ENCODE data around the gene DBET.
"Not testable (repeated sequence)": the region's sequence is repeated elsewhere in the genome, so short reads cannot be mapped to it uniquely, and the experiment has no call there.

DBET gene

GRCh38 chr4:190064342-190064741 is at the start of gene DBET:
Gene DBET (plus strand): TSS chr4:190064502.
- DNase-seq: not testable (repeated sequence)

- DNase-seq: no peak
Measured at GRCh38 chr4:190014771-190015537, 49.3 kb upstream of the DBET start.

GRCh38 chr4:190015538-190016368 is 48.5 kb upstream of the DBET start:
- DNase-seq: no peak

- no peak for DNase-seq
Measured at GRCh38 chr4:190016369-190017289, 47.7 kb upstream of the DBET start.

- DNase-seq: no peak
Measured at GRCh38 chr4:190017357-190018200, 46.7 kb upstream of the DBET start.

- DNase-seq: no peak
Measured at GRCh38 chr4:190018201-190018920, 45.9 kb upstream of the DBET start.

- DNase-seq: no peak
Measured at GRCh38 chr4:190019023-190019858, 45.1 kb upstream of the DBET start.

- not testable (repeated sequence) for DNase-seq
Measured at GRCh38 chr4:190019859-190020463, 44.3 kb upstream of the DBET start.

GRCh38 chr4:190020790-190021717 is 43.2 kb upstream of the DBET start:
- DNase-seq: no peak

GRCh38 chr4:190021973-190022372 is 42.3 kb upstream of the DBET start:
- DNase-seq: not testable (repeated sequence)

- DNase-seq: not testable (repeated sequence)
Measured at GRCh38 chr4:190022614-190023281, 41.6 kb upstream of the DBET start.

GRCh38 chr4:190027156-190027555 is 37.1 kb upstream of the DBET start, which contains the start of gene FRG2:
Gene FRG2 (minus strand): TSS chr4:190027256. CDS start chr4:190027204, 52 bp downstream.
- DNase-seq: not testable (repeated sequence)

- not testable (repeated sequence) for DNase-seq
Measured at GRCh38 chr4:190031264-190031663, 33.0 kb upstream of the DBET start.

GRCh38 chr4:190037704-190038388 is 26.5 kb upstream of the DBET start:
- DNase-seq: not testable (repeated sequence)

- not testable (repeated sequence) for DNase-seq
Measured at GRCh38 chr4:190040873-190041272, 23.4 kb upstream of the DBET start.

GRCh38 chr4:190047627-190048026 is 16.7 kb upstream of the DBET start:
- not testable (repeated sequence) for DNase-seq
